Parathyroid adenoma (tissue), 2 donors: ENCODE measurements around the gene DNAAF2.

Source experiments
- H2AFZ ChIP-seq: fragments of 300-600 bp; sonication (generic); one replicate; pipeline ENCODE4 v1.7.0; 2017; ENCODE audit warnings: antibody characterized with exemption, mild to moderate bottlenecking
- H3K27ac ChIP-seq: fragments of 300-600 bp; sonication (generic); one replicate; pipeline ENCODE4 v1.7.0; 2017
- H3K27me3 ChIP-seq: fragments of 300-600 bp; sonication (generic); one replicate; pipeline ENCODE4 v1.7.0; 2017; ENCODE audit warnings: low read length; ENCODE audit not compliant: control insufficient read depth, insufficient read depth
- H3K36me3 ChIP-seq: fragments of 300-600 bp; sonication (generic); one replicate; pipeline ENCODE4 v1.7.0; 2017; ENCODE audit warnings: low read length; ENCODE audit not compliant: control insufficient read depth, insufficient read depth
- H3K4me1 ChIP-seq: fragments of 300-600 bp; sonication (generic); one replicate; pipeline ENCODE4 v1.7.0; 2017; ENCODE audit warnings: control low read depth
- H3K4me2 ChIP-seq: fragments of 300-600 bp; sonication (generic); one replicate; pipeline ENCODE4 v1.7.0; 2017; ENCODE audit warnings: low read length
- H3K4me3 ChIP-seq: fragments of 300-600 bp; sonication (generic); one replicate; pipeline ENCODE4 v1.7.0; 2017; ENCODE audit warnings: low read depth, low read length
- H3K79me2 ChIP-seq: fragments of 300-600 bp; sonication (generic); one replicate; pipeline ENCODE4 v1.7.0; 2017; ENCODE audit warnings: control low read depth
- H3K9ac ChIP-seq: fragments of 300-600 bp; sonication (generic); one replicate; pipeline ENCODE4 v1.7.0; 2017; ENCODE audit warnings: mild to moderate bottlenecking
- H3K9me3 ChIP-seq: fragments of 300-600 bp; sonication (generic); one replicate; pipeline ENCODE4 v1.7.0; 2017; ENCODE audit warnings: low read length; ENCODE audit not compliant: control insufficient read depth
- TF ChIP-seq, protein P1 (sequence below): fragments of 300-600 bp; sonication (generic); IDR thresholded peaks from one replicate; pipeline ENCODE4 v1.7.0; 2017; ENCODE audit warnings: antibody characterized with exemption, mild to moderate bottlenecking
- donor health status: primary hyperparathyroidism.

DNAAF2 gene

DNA sequence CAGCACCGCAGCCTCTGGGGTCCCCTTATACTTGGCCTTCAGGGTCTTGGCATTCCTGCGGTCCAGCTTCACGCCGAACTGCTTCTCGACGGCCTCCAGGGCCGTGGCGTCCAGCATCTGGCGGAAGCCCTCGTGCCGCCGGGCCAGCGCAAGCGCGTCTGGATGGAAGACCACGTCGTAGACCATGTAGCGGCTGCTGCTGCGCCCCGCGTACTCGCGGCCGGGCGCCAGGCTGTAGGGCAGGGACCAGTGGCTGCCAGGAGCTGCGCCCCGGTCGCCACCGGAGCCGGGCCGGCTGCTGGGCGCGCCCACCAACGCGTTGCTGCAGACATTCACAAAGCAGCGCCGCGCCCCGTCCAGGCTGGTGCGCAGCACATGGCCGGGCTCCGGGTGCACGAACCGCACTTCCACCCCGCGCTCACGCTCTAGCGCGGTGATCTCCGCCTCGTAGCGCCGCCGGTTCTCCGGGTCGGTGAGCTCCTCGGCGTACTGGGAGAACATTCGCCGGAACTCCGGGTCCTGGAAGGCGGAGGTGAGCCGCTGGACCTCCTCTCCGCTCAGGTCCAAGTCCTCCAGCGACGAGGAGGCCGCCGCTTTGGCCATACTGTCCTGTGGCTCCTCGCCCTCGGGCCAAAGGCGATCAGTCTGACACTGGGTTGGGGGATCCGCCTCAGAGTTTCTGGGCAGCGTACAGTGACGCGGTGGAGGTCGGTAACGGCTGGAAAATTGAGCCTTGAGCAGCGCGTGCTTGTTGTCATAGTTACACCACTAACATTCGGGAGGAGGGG lies at the start of gene DNAAF2:
DNAAF2 (minus strand) TSS at position 698 of the 788 bp plus-strand sequence; CDS start at position 603, 95 bp downstream.
- Histone ChIP-seq H3K9me3 (no peaks in the 10 kb centered on the region), H3K36me3 (no peaks in the 10 kb centered on the region), H3K79me2 (peaks cover 9% of the 10 kb centered on the region), H3K9ac (peak within 1 kb of the TSS; percentile 85), H3K27ac (peak within 1 kb of the TSS; percentile 97), H3K4me1 (peaks cover 3% of the 10 kb centered on the region), H2AFZ (peak within 1 kb of the TSS; percentile 100), H3K4me2 (peak within 1 kb of the TSS; percentile 98), H3K4me3 (peak within 1 kb of the TSS; percentile 82), H3K27me3 (no peaks in the 10 kb centered on the region)
- TF ChIP-seq, protein P1, sequence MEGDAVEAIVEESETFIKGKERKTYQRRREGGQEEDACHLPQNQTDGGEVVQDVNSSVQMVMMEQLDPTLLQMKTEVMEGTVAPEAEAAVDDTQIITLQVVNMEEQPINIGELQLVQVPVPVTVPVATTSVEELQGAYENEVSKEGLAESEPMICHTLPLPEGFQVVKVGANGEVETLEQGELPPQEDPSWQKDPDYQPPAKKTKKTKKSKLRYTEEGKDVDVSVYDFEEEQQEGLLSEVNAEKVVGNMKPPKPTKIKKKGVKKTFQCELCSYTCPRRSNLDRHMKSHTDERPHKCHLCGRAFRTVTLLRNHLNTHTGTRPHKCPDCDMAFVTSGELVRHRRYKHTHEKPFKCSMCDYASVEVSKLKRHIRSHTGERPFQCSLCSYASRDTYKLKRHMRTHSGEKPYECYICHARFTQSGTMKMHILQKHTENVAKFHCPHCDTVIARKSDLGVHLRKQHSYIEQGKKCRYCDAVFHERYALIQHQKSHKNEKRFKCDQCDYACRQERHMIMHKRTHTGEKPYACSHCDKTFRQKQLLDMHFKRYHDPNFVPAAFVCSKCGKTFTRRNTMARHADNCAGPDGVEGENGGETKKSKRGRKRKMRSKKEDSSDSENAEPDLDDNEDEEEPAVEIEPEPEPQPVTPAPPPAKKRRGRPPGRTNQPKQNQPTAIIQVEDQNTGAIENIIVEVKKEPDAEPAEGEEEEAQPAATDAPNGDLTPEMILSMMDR = no peak

- Histone ChIP-seq H3K27ac (no peak overlapping the region), H3K4me2 (no peak overlapping the region), H3K79me2 (no peaks in the 10 kb centered on the region), H3K4me3 (no peak overlapping the region), H3K4me1 (no peaks in the 10 kb centered on the region), H3K36me3 (no peaks in the 10 kb centered on the region), H3K9ac (no peak overlapping the region), H3K27me3 (no peaks in the 10 kb centered on the region), H3K9me3 (no peaks in the 10 kb centered on the region), H2AFZ (no peak overlapping the region)
- TF ChIP-seq, protein P1 = no peak
Measured at GRCh38 chr14:49679271-49679670, 44.2 kb upstream of the DNAAF2 start.

GRCh38 chr14:49677643-49678042 lies 42.6 kb upstream of the DNAAF2 start:
- Histone ChIP-seq H3K27ac (no peak overlapping the region), H3K36me3 (no peaks in the 10 kb centered on the region), H3K27me3 (no peaks in the 10 kb centered on the region), H2AFZ (no peak overlapping the region), H3K79me2 (no peaks in the 10 kb centered on the region), H3K4me2 (no peak overlapping the region), H3K4me1 (no peaks in the 10 kb centered on the region), H3K9me3 (no peaks in the 10 kb centered on the region), H3K4me3 (no peak overlapping the region), H3K9ac (no peak overlapping the region)
- TF ChIP-seq, protein P1 = no peak

- TF ChIP-seq, protein P1 = no peak
- H3K27me3 ChIP-seq = no peaks in the 10 kb centered on the region
- H2AFZ ChIP-seq = no peak overlapping the region
Measured at GRCh38 chr14:49673586-49673985, 38.5 kb upstream of the DNAAF2 start.

GRCh38 chr14:49670475-49670874 lies 35.4 kb upstream of the DNAAF2 start:
- TF ChIP-seq, protein P1 = no peak
- Histone ChIP-seq H3K4me1 (no peaks in the 10 kb centered on the region), H3K9ac (no peak overlapping the region), H3K27me3 (no peaks in the 10 kb centered on the region), H3K4me3 (no peak overlapping the region), H3K4me2 (no peak overlapping the region), H3K79me2 (no peaks in the 10 kb centered on the region), H3K36me3 (no peaks in the 10 kb centered on the region), H3K9me3 (no peaks in the 10 kb centered on the region), H2AFZ (no peak overlapping the region), H3K27ac (no peak overlapping the region)

More at GRCh38 chr14:49673586-49673985, 38.5 kb upstream of the DNAAF2 start:
- no peaks in the 10 kb centered on the region for H3K36me3 ChIP-seq
- H3K4me1 ChIP-seq = no peaks in the 10 kb centered on the region
- no peak overlapping the region for H3K4me3 ChIP-seq
- no peak overlapping the region for H3K27ac ChIP-seq
- no peaks in the 10 kb centered on the region for H3K9me3 ChIP-seq
- H3K4me2 ChIP-seq = no peak overlapping the region
- no peak overlapping the region for H3K9ac ChIP-seq
- H3K79me2 ChIP-seq = no peaks in the 10 kb centered on the region
